OCI-LY7 (cell line): ENCODE data around the gene CTAGE8. TPM values are rescaled to one million over a fixed set of nuclear protein-coding genes. Genes with fewer than 3 reads are reported as not detected.
"Not testable (repeated sequence)": the region's sequence is repeated elsewhere in the genome, so short reads cannot be mapped to it uniquely, and the experiment has no call there.

Experiments used
- Bru-seq: library from RNA; stranded (reverse); fragments of 400-500 nt; gene quantifications from one replicate; lab custom pipeline; 2021; lab: Mats Ljungman, UMichigan
- BruChase-seq, 2 experiments: library from RNA; stranded (reverse); fragments of 400-500 nt; gene quantifications; one replicate each; lab custom pipeline; 2021; lab: Mats Ljungman, UMichigan
- BruUV-seq: library from RNA; stranded (reverse); fragments of 400-500 nt; replicated peaks from 2 replicates; lab custom pipeline; 2021; lab: Mats Ljungman, UMichigan
- CTCF ChIA-PET: fragments of 300-600 bp; sonication (Branson Sonifier 250); formaldehyde crosslinking; loops from one replicate; lab custom pipeline; 2022; ENCODE audit warnings: antibody characterized with exemption; ENCODE audit not compliant: unreplicated experiment; lab: Charles Lee
- POLR2A ChIA-PET: fragments of 300-600 bp; sonication (Branson Sonifier 250); formaldehyde crosslinking; loops from one replicate; lab custom pipeline; 2022; ENCODE audit warnings: antibody characterized with exemption; lab: Charles Lee
- DNase-seq: peaks from one replicate; pipeline ENCODE4 v3.0.0-alpha.2; 2015; ENCODE audit warnings: low spot score
- H2AFZ ChIP-seq: fragments of 200-600 bp; sonication (generic), shearing (Covaris generic); 2 replicates; pipeline ENCODE4 v1.6.1; 2014; ENCODE audit warnings: mild to moderate bottlenecking, antibody characterized with exemption, low read length, moderate library complexity
- H3K27ac ChIP-seq: fragments of 200-600 bp; sonication (generic); 2 replicates; pipeline ENCODE4 v1.5.1; 2014; ENCODE audit warnings: mixed run types, low read depth, mild to moderate bottlenecking, moderate library complexity, low read length, inconsistent platforms; ENCODE audit not compliant: poor library complexity, severe bottlenecking
- H3K36me3 ChIP-seq: fragments of 200-600 bp; sonication (generic); 2 replicates; pipeline ENCODE4 v1.6.1; 2014; ENCODE audit warnings: mild to moderate bottlenecking, antibody characterized with exemption, low read length, moderate library complexity, mixed read lengths; ENCODE audit not compliant: insufficient read depth
- H3K4me1 ChIP-seq: fragments of 200-600 bp; sonication (generic); 2 replicates; pipeline ENCODE4 v1.5.1; 2014; ENCODE audit warnings: mild to moderate bottlenecking, low read length; ENCODE audit not compliant: insufficient read depth, poor library complexity, severe bottlenecking
- H3K4me2 ChIP-seq: fragments of 200-600 bp; sonication (generic); 2 replicates; pipeline ENCODE4 v1.6.1; 2014; ENCODE audit warnings: mild to moderate bottlenecking, low read length
- H3K4me3 ChIP-seq: fragments of 200-600 bp; sonication (generic); 2 replicates; pipeline ENCODE4 v1.5.1; 2014; ENCODE audit warnings: mild to moderate bottlenecking, low read depth, low read length; ENCODE audit not compliant: poor library complexity, severe bottlenecking
- H3K79me2 ChIP-seq: fragments of 200-600 bp; sonication (generic); 2 replicates; pipeline ENCODE4 v1.6.1; 2016; ENCODE audit warnings: low read depth, mild to moderate bottlenecking, low read length, moderate library complexity, mixed read lengths; ENCODE audit not compliant: insufficient read depth
- H3K9me2 ChIP-seq: fragments of 200-600 bp; sonication (generic); 2 replicates; pipeline ENCODE4 v1.6.1; 2016; ENCODE audit warnings: mild to moderate bottlenecking, low read length, mixed read lengths; ENCODE audit not compliant: insufficient read depth
- H3K9me3 ChIP-seq: fragments of 200-600 bp; sonication (generic); 2 replicates; pipeline ENCODE4 v1.6.1; 2014; ENCODE audit warnings: mild to moderate bottlenecking, mixed run types, low read length, mixed read lengths
- H4K20me1 ChIP-seq: fragments of 200-600 bp; sonication (generic); 2 replicates; pipeline ENCODE4 v1.6.1; 2014; ENCODE audit warnings: mild to moderate bottlenecking, antibody characterized with exemption, low read length, moderate library complexity, mixed read lengths; ENCODE audit not compliant: insufficient read depth
- intact Hi-C: fragments of 100-400 bp; cut with micrococcal nuclease; formaldehyde crosslinking; loops from one replicate; pipeline ENCODE4 v1.10.0; 2022; ENCODE audit not compliant: unreplicated experiment
- long read RNA-seq: library from polyadenylated mRNA; stranded (forward); transcript quantifications from one replicate; pipeline ENCODE4 v2.0.0, GENCODE V29; 2022
- total RNA-seq, 2 experiments: library from RNA; depleted of rRNA in 1 of 2; stranded (reverse); fragments of >200 nt in 1 of 2; shearing (Covaris generic) in 1 of 2; gene quantifications; 2 replicates each; pipeline ENCODE4 v1.2.3, GENCODE V29; 2014 to 2022

CTAGE8 gene, protein sequence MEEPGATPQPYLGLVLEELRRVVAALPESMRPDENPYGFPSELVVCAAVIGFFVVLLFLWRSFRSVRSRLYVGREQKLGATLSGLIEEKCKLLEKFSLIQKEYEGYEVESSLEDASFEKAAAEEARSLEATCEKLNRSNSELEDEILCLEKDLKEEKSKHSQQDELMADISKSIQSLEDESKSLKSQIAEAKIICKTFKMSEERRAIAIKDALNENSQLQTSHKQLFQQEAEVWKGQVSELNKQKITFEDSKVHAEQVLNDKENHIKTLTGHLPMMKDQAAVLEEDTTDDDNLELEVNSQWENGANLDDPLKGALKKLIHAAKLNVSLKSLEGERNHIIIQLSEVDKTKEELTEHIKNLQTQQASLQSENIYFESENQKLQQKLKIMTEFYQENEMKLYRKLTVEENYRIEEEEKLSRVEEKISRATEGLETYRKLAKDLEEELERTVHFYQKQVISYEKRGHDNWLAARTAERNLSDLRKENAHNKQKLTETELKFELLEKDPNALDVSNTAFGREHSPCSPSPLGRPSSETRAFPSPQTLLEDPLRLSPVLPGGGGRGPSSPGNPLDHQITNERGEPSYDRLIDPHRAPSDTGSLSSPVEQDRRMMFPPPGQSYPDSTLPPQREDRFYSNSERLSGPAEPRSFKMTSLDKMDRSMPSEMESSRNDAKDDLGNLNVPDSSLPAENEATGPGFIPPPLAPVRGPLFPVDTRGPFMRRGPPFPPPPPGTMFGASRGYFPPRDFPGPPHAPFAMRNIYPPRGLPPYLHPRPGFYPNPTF
- total RNA-seq (2014; rRNA removed; shearing (Covaris generic)) (not detected in 2 replicates), total RNA-seq (2022) (not detected in 2 replicates), Bru-seq, nascent RNA (not detected), BruChase-seq, experiment 1, labeled RNA remaining after a 6-hour chase (not detected), BruChase-seq, experiment 2, labeled RNA remaining after a 2-hour chase (not detected)
- long read RNA-seq: 0 reads

DNA sequence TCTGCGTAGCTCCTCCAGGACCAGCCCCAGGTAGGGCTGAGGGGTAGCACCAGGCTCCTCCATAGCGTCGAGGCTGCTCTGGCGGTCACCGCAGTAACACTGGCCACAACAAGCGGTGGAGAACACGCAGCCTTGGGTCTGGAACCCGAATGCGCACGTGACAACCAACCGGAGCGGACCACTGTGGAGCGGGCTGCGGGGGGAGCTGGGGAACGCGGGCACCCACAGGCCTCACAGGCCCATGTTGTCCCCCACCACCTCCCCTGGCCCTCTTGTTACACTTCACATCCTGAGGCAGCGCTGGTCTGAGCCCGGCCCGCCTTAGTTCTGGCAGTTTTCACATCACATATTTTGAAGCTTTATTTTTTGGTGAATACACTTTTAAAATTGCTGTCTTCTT is at the start of gene CTAGE8:
Gene CTAGE8, minus strand, starts transcription at position 101 of the 400 bp plus-strand sequence. Its CDS starts 38 bp downstream, at position 63.
- DNase-seq, CTCF ChIA-PET, H3K36me3 ChIP-seq, H2AFZ ChIP-seq, H3K4me2 ChIP-seq, H3K4me3 ChIP-seq, H3K9me2 ChIP-seq, H3K9me3 ChIP-seq, H4K20me1 ChIP-seq, H3K79me2 ChIP-seq, H3K4me1 ChIP-seq, BruUV-seq, POLR2A ChIA-PET, intact Hi-C loops, H3K27ac ChIP-seq: not testable (repeated sequence)

DNA sequence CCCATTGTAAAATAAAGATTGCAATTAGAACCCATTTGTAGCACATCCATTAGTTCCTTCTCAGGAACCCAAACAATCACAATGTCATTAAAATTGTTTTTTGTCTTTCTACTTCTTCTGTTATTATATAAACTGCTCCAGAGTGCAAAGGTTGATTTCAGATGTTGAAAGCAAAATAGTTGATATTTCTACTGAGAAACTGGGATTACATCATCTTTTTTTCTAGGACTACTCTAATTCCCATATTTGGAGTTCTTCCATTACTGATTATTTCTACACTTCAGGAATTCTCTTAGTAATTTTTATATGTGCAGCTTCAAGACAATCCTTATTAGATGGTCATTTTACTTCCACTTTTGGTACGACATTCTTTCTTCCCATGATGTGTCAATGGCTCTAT is 48.4 kb upstream of the CTAGE8 start:
- H3K4me3 ChIP-seq, CTCF ChIA-PET, intact Hi-C loops, BruUV-seq, H3K4me2 ChIP-seq, H3K27ac ChIP-seq, H3K9me2 ChIP-seq, H3K79me2 ChIP-seq, DNase-seq, H3K36me3 ChIP-seq, POLR2A ChIA-PET, H3K4me1 ChIP-seq, H3K9me3 ChIP-seq, H4K20me1 ChIP-seq, H2AFZ ChIP-seq: not testable (repeated sequence)

DNA sequence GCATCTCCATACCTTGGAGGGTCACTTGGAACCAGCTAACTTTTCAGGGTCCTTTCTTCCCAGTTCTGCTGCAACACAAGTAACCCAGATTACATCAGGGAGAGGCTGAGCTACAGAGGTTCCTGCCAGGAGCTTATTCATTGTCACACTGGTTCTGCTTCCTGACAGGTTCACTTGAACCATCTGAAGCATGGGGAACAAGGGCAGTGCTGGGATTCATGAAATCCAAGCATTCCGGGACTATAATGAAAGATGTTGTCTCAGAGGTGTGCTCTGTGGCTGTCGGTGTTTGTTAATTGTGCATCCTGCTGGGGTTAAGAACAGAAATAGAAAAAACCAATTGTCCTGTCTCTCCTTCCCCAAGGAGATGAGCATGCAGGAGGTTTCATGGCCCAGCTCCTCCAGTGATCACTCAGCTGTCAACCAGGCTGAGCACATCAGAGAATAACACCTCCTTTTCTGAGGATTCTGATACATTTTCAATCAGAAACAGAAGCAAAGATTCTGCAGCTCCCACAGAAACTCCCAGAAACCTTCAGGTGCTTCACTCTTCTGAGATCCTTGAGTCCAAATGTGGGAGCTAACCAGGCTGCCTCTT is 42.9 kb upstream of the CTAGE8 start, which contains the start of gene OR2A1:
Gene OR2A1, plus strand, starts transcription at position 548 of the 598 bp plus-strand sequence. CDS start 5,706 bp downstream, outside the sequence.
- H3K79me2 ChIP-seq, H2AFZ ChIP-seq, H3K4me1 ChIP-seq, H3K4me2 ChIP-seq, H3K36me3 ChIP-seq, H3K27ac ChIP-seq, H4K20me1 ChIP-seq, POLR2A ChIA-PET, DNase-seq, H3K9me2 ChIP-seq, H3K4me3 ChIP-seq, CTCF ChIA-PET, BruUV-seq, H3K9me3 ChIP-seq, intact Hi-C loops: not testable (repeated sequence)

DNA sequence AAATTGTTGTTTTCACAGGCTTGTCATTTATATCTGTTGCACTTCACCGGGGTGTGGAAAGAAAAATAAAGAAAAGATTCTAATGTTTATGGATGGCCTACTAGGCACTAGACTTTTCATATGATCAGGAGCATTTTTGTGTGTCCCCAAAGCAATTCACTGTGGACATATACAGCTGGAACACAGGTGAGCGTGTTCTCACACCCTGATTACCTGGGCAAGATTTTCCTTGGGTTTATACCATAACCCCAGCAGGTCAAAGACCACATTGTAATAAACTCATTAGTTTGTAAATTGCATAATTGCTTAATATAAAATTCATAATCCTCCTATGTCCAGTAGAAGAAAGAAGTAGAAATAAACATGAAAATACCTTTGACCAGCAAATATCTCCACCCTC is 42.1 kb upstream of the CTAGE8 start:
- H3K9me3 ChIP-seq, DNase-seq, H3K27ac ChIP-seq, BruUV-seq, H3K4me1 ChIP-seq, CTCF ChIA-PET, POLR2A ChIA-PET, H3K36me3 ChIP-seq, H4K20me1 ChIP-seq, H3K4me3 ChIP-seq, H3K9me2 ChIP-seq, intact Hi-C loops, H2AFZ ChIP-seq, H3K4me2 ChIP-seq, H3K79me2 ChIP-seq: not testable (repeated sequence)

DNA sequence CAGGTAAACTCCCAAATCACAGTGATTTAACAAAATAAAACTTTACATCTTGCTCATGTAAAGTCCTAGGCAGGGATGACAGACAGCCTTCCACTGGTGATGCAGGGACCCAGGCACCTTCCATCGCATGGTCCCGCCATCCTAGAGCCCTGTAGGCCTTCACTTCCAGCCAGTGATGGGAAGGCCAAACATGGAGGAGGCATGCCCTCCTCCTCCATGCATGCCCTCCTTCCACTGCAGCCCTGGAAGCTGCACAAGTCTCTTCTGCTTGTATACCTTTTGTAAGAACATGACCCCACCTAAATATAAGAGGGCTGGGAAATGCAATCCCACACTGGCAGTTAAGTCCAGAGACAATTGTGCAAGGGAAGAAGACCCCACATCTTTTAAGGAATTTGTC is 40.6 kb upstream of the CTAGE8 start:
- CTCF ChIA-PET, BruUV-seq: not testable (repeated sequence)

DNA sequence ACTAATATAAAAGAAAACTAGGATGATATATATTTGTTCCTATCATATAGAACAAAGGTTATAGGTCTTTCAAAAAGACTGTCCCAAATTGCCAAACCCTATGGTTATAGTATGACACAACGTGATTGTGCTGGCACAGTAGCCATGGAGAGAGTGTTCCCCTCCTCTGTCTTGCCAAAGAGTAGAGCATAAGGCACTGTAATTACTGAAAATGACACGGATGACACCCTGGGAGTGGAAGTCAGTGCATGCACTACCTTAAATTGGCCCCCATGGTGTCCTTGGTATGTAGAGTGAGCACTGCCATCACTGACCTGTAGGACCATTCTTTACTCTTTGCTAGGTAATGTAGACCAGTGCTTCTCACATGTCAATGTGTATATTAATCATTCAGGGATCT is 36.1 kb upstream of the CTAGE8 start:
- not testable (repeated sequence) for H4K20me1 ChIP-seq, H3K36me3 ChIP-seq, BruUV-seq

More for the DNA sequence above, 40.6 kb upstream of the CTAGE8 start:
- DNase-seq, H3K27ac ChIP-seq, H3K9me2 ChIP-seq, H3K4me3 ChIP-seq, H3K36me3 ChIP-seq, H2AFZ ChIP-seq, H3K4me2 ChIP-seq, H3K4me1 ChIP-seq, H3K79me2 ChIP-seq, H4K20me1 ChIP-seq, H3K9me3 ChIP-seq, intact Hi-C loops, POLR2A ChIA-PET: not testable (repeated sequence)

More for the DNA sequence above, 36.1 kb upstream of the CTAGE8 start:
- H2AFZ ChIP-seq, H3K4me2 ChIP-seq, H3K4me3 ChIP-seq, POLR2A ChIA-PET, H3K9me2 ChIP-seq, H3K9me3 ChIP-seq, H3K79me2 ChIP-seq, CTCF ChIA-PET, H3K27ac ChIP-seq, DNase-seq, H3K4me1 ChIP-seq, intact Hi-C loops: not testable (repeated sequence)
